K562 (cell line): ENCODE results near the gene KIF1A.

ENCODE experiments used
- ATF2 ChIP-seq: sonication (generic); formaldehyde crosslinking; IDR thresholded peaks from 2 replicates; pipeline ENCODE4 v1.8.1; 2022; ENCODE audit warnings: missing genetic modification reagents
- BRCA1 ChIP-seq, 2 experiments: fragments of 450-650 bp in 1 of 2; sonication (generic) in 1 of 2; formaldehyde crosslinking in 1 of 2; IDR thresholded peaks; 2 replicates each; pipeline versions ENCODE4 v1.5.0 to v1.6.1; 2017 to 2020; ENCODE audit warnings: mild to moderate bottlenecking in 1 of 2, missing genetic modification reagents in 1 of 2
- CSDE1 ChIP-seq, 2 experiments: fragments of 450-650 bp; IDR thresholded peaks; 2 replicates each; pipeline ENCODE4 v1.6.1; 2016; ENCODE audit warnings: mild to moderate bottlenecking in 1 of 2
- HDAC2 ChIP-seq: fragments of 450-650 bp; IDR thresholded peaks from 2 replicates; pipeline ENCODE4 v1.6.1; 2016; ENCODE audit warnings: mild to moderate bottlenecking
- POLR2A ChIP-seq: fragments of 450-650 bp; conservative IDR thresholded peaks from 2 replicates; pipeline ENCODE4 v1.6.1; 2016
- RBBP5 ChIP-seq: fragments of 200-600 bp; sonication (generic); IDR thresholded peaks from 2 replicates; pipeline ENCODE4 v1.6.1; 2012; ENCODE audit warnings: borderline replicate concordance, mild to moderate bottlenecking, low read length, control low read depth, inconsistent platforms; ENCODE audit not compliant: insufficient read depth, poor library complexity, severe bottlenecking
- ZHX1 ChIP-seq: fragments of 150-350 bp; conservative IDR thresholded peaks from 2 replicates; pipeline ENCODE4 v1.6.1; 2014; ENCODE audit warnings: low read length
- TF ChIP-seq, protein P1 (sequence below), 3 experiments: IDR thresholded peaks in 2 of 3; conservative IDR thresholded peaks in 1 of 3; 2 replicates each; pipeline ENCODE4 v1.5.1; 2011 to 2012; ENCODE audit warnings: low read length in 3 of 3, mild to moderate bottlenecking in 3 of 3, control low read depth in 2 of 3, improper control_type of control experiment in 1 of 3, inconsistent platforms in 1 of 3, low read depth in 1 of 3, mixed read lengths in 1 of 3, moderate library complexity in 1 of 3; ENCODE audit not compliant: insufficient read depth in 2 of 3
- TF ChIP-seq, protein P2 (sequence below): fragments of 200-800 bp; sonication (Bioruptor generic); IDR thresholded peaks from 2 replicates; pipeline ENCODE4 v1.6.1; 2016; ENCODE audit warnings: missing genetic modification characterization, missing compliant biosample characterization
- TF ChIP-seq, protein P3 (sequence below): sonication (generic); formaldehyde crosslinking; IDR thresholded peaks from 2 replicates; pipeline ENCODE4 v1.8.1; 2023; ENCODE audit warnings: mild to moderate bottlenecking, missing genetic modification reagents
- TF ChIP-seq, protein P4 (sequence below): fragments of 250-450 bp; sonication (Bioruptor Pico); IDR thresholded peaks from 2 replicates; pipeline ENCODE4 v1.4.0; 2020; ENCODE audit warnings: mild to moderate bottlenecking, moderate library complexity

GRCh38 chr2:240736281-240737250 is 83.5 kb downstream of the KIF1A start:
- no peak for TF ChIP-seq HDAC2
- TF ChIP-seq CSDE1 (IDR thresholded peaks at IDR 0.05): no peak
- TF ChIP-seq POLR2A: no peak
- TF ChIP-seq, protein P1, sequence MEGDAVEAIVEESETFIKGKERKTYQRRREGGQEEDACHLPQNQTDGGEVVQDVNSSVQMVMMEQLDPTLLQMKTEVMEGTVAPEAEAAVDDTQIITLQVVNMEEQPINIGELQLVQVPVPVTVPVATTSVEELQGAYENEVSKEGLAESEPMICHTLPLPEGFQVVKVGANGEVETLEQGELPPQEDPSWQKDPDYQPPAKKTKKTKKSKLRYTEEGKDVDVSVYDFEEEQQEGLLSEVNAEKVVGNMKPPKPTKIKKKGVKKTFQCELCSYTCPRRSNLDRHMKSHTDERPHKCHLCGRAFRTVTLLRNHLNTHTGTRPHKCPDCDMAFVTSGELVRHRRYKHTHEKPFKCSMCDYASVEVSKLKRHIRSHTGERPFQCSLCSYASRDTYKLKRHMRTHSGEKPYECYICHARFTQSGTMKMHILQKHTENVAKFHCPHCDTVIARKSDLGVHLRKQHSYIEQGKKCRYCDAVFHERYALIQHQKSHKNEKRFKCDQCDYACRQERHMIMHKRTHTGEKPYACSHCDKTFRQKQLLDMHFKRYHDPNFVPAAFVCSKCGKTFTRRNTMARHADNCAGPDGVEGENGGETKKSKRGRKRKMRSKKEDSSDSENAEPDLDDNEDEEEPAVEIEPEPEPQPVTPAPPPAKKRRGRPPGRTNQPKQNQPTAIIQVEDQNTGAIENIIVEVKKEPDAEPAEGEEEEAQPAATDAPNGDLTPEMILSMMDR (IDR thresholded peaks at IDR 0.05 in 2 of 3, conservative IDR thresholded peaks at IDR 0.05 in 1 of 3; ENCODE audit: insufficient read depth in 2 of 3, low read depth in 1 of 3, low read length in 3 of 3): no peak
- TF ChIP-seq ATF2 (CRISPR knock-in tag): no peak
- TF ChIP-seq, protein P2, sequence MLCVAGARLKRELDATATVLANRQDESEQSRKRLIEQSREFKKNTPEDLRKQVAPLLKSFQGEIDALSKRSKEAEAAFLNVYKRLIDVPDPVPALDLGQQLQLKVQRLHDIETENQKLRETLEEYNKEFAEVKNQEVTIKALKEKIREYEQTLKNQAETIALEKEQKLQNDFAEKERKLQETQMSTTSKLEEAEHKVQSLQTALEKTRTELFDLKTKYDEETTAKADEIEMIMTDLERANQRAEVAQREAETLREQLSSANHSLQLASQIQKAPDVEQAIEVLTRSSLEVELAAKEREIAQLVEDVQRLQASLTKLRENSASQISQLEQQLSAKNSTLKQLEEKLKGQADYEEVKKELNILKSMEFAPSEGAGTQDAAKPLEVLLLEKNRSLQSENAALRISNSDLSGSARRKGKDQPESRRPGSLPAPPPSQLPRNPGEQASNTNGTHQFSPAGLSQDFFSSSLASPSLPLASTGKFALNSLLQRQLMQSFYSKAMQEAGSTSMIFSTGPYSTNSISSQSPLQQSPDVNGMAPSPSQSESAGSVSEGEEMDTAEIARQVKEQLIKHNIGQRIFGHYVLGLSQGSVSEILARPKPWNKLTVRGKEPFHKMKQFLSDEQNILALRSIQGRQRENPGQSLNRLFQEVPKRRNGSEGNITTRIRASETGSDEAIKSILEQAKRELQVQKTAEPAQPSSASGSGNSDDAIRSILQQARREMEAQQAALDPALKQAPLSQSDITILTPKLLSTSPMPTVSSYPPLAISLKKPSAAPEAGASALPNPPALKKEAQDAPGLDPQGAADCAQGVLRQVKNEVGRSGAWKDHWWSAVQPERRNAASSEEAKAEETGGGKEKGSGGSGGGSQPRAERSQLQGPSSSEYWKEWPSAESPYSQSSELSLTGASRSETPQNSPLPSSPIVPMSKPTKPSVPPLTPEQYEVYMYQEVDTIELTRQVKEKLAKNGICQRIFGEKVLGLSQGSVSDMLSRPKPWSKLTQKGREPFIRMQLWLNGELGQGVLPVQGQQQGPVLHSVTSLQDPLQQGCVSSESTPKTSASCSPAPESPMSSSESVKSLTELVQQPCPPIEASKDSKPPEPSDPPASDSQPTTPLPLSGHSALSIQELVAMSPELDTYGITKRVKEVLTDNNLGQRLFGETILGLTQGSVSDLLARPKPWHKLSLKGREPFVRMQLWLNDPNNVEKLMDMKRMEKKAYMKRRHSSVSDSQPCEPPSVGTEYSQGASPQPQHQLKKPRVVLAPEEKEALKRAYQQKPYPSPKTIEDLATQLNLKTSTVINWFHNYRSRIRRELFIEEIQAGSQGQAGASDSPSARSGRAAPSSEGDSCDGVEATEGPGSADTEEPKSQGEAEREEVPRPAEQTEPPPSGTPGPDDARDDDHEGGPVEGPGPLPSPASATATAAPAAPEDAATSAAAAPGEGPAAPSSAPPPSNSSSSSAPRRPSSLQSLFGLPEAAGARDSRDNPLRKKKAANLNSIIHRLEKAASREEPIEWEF: no peak
- no peak for TF ChIP-seq BRCA1 (IDR thresholded peaks at IDR 0.05)
- no peak for TF ChIP-seq BRCA1 (CRISPR knock-in tag; IDR thresholded peaks at IDR 0.05)
- TF ChIP-seq, protein P3, sequence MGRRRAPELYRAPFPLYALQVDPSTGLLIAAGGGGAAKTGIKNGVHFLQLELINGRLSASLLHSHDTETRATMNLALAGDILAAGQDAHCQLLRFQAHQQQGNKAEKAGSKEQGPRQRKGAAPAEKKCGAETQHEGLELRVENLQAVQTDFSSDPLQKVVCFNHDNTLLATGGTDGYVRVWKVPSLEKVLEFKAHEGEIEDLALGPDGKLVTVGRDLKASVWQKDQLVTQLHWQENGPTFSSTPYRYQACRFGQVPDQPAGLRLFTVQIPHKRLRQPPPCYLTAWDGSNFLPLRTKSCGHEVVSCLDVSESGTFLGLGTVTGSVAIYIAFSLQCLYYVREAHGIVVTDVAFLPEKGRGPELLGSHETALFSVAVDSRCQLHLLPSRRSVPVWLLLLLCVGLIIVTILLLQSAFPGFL (CRISPR knock-in tag): no peak
- TF ChIP-seq RBBP5: no peak
- TF ChIP-seq ZHX1: no peak
- TF ChIP-seq, protein P4, sequence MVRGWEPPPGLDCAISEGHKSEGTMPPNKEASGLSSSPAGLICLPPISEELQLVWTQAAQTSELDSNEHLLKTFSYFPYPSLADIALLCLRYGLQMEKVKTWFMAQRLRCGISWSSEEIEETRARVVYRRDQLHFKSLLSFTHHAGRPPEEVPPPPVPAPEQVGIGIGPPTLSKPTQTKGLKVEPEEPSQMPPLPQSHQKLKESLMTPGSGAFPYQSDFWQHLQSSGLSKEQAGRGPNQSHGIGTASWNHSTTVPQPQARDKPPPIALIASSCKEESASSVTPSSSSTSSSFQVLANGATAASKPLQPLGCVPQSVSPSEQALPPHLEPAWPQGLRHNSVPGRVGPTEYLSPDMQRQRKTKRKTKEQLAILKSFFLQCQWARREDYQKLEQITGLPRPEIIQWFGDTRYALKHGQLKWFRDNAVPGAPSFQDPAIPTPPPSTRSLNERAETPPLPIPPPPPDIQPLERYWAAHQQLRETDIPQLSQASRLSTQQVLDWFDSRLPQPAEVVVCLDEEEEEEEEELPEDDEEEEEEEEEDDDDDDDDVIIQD (CRISPR knock-in tag): no peak
